NCI-H146 treated with DMSO at 0.1 percent for 48 hours (cell line): ENCODE data around the gene CYB561A3.

Experiments used
- DNase-seq: peaks from one replicate; lab custom pipeline; 2025; ENCODE audit not compliant: unreplicated experiment; lab: John Stamatoyannopoulos, UW

The CYB561A3 gene

GRCh38 chr11:61329871-61330270 lies 31.8 kb downstream of the CYB561A3 start:
- DNase-seq = no peak

GRCh38 chr11:61328351-61328750 lies 33.3 kb downstream of the CYB561A3 start:
- no peak for DNase-seq

- DNase-seq = no peak
Measured at GRCh38 chr11:61327669-61328071, 34.0 kb downstream of the CYB561A3 start.

- DNase-seq = no peak
Measured at GRCh38 chr11:61325649-61326414, 35.9 kb downstream of the CYB561A3 start.

- no peak for DNase-seq
Measured at GRCh38 chr11:61315260-61315659, 46.4 kb downstream of the CYB561A3 start.

GRCh38 chr11:61310749-61311148 lies 50.9 kb downstream of the CYB561A3 start:
- no peak for DNase-seq

- DNase-seq = no peak
Measured at GRCh38 chr11:61309739-61310138, 51.9 kb downstream of the CYB561A3 start.

GRCh38 chr11:61309141-61309540 lies 52.5 kb downstream of the CYB561A3 start:
- DNase-seq = no peak

- DNase-seq = no peak
Measured at GRCh38 chr11:61307354-61307753, 54.3 kb downstream of the CYB561A3 start.

- no peak for DNase-seq
Measured at GRCh38 chr11:61306221-61306620, 55.5 kb downstream of the CYB561A3 start.

GRCh38 chr11:61305417-61305816 lies 56.3 kb downstream of the CYB561A3 start:
- DNase-seq = no peak

- no peak for DNase-seq
Measured at GRCh38 chr11:61303725-61304124, 58.0 kb downstream of the CYB561A3 start.

- no peak for DNase-seq
Measured at GRCh38 chr11:61302550-61302949, 59.1 kb downstream of the CYB561A3 start.
